Tibial nerve (tissue), 3 donors: ENCODE measurements around the gene CCN2.
A peak's percentile ranks its signal among the peaks of the same experiment; 100 is the strongest.

Experiments
- POLR2A ChIP-seq, 2 donors: fragments of 450-650 bp; IDR thresholded peaks; one replicate each; pipeline ENCODE4 v1.6.1; 2017; ENCODE audit warnings: antibody characterized with exemption in 2 of 2, mild to moderate bottlenecking in 2 of 2, moderate library complexity in 2 of 2
- TF ChIP-seq, protein P1 (sequence below), 5 experiments: fragments of 200-600 bp in 3 of 5; fragments of 450-650 bp in 2 of 5; sonication (generic) in 3 of 5; IDR thresholded peaks; one replicate each; pipeline ENCODE4 v1.5.1; 2016 to 2019; ENCODE audit warnings: antibody characterized with exemption in 5 of 5, mild to moderate bottlenecking in 3 of 5, moderate library complexity in 2 of 5

DNA sequence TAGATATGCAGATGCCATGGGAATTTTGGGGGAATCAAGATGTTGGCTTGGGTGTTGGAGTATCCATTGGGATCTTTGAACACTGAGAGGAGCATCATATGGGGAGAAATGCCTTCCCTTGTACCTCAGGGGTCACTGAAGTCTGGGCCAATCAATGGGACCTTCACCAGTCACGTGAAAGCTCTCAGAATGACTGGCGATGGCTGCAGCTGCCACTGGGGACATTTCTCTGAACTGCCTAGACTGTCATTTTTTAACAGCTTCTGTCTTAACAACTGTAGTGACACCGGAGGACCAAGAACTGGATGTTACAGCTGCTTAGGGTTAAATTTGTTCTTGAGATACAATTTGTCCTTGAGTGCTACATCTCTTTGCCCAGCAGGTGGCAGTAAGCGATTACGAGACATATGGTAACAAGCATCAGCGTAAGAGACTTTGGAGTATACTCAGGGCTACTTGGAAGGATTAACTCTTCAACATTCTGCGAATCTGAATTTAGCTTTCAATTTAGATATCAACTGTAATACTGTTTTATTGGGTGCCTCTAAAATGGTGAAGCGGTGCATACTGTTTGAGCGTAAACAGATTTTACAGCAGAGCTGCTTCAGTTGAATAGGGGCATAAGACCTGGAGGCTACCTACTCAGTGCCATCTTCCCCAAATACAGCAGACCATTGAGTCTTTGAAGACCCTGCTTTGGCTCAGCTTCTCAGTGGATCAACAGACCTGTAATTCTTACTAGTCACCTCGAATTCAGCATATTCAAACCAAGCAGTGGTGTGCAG lies 36.0 kb downstream of the CCN2 start:
- TF ChIP-seq, protein P1, sequence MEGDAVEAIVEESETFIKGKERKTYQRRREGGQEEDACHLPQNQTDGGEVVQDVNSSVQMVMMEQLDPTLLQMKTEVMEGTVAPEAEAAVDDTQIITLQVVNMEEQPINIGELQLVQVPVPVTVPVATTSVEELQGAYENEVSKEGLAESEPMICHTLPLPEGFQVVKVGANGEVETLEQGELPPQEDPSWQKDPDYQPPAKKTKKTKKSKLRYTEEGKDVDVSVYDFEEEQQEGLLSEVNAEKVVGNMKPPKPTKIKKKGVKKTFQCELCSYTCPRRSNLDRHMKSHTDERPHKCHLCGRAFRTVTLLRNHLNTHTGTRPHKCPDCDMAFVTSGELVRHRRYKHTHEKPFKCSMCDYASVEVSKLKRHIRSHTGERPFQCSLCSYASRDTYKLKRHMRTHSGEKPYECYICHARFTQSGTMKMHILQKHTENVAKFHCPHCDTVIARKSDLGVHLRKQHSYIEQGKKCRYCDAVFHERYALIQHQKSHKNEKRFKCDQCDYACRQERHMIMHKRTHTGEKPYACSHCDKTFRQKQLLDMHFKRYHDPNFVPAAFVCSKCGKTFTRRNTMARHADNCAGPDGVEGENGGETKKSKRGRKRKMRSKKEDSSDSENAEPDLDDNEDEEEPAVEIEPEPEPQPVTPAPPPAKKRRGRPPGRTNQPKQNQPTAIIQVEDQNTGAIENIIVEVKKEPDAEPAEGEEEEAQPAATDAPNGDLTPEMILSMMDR (IDR thresholded peaks at IDR 0.05): peak; percentile 75 to 82 (median 80)
- no peak for TF ChIP-seq POLR2A (IDR thresholded peaks at IDR 0.05)
